Testis (tissue), 2 donors: Measurements from ENCODE around the gene UBR3.

Source experiments
- POLR2A ChIP-seq: fragments of 450-650 bp; IDR thresholded peaks from one replicate; pipeline ENCODE4 v1.6.1; 2017; ENCODE audit warnings: antibody characterized with exemption, mild to moderate bottlenecking, moderate library complexity
- TF ChIP-seq, protein P1 (sequence below), 3 experiments: fragments of 450-650 bp in 2 of 3; fragments of 200-600 bp in 1 of 3; sonication (generic) in 1 of 3; IDR thresholded peaks; one replicate each; pipeline ENCODE4 v1.5.1; 2016 to 2019; ENCODE audit warnings: antibody characterized with exemption in 3 of 3, mild to moderate bottlenecking in 2 of 3, moderate library complexity in 1 of 3

DNA sequence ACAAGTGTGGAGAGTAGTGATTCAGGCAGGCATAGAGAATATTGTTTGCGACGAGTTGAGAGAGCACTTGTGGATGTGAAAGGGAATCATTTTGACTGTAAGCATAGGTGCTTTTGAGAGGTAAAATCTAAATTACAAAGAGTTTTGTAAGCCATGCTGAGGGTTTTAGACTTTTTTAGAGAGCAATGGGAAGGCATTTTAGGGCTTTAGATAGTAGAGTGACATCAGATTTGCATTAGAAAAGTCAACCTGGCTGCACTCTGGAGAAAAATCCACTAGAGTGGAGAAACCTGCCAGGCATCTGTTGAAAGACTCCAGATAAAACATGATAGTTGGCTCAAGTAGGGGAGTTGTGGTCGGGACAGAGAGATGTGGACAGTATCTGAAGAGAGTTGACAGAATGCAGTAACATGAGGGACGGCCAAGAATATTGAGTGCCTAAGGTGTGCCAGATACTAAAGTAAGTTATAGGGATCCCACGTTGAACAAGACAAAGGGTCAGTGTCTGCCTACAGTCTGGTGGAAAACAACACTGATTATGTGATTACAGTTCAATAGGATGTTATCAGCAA lies 258.9 kb downstream of the UBR3 start:
- TF ChIP-seq, protein P1, sequence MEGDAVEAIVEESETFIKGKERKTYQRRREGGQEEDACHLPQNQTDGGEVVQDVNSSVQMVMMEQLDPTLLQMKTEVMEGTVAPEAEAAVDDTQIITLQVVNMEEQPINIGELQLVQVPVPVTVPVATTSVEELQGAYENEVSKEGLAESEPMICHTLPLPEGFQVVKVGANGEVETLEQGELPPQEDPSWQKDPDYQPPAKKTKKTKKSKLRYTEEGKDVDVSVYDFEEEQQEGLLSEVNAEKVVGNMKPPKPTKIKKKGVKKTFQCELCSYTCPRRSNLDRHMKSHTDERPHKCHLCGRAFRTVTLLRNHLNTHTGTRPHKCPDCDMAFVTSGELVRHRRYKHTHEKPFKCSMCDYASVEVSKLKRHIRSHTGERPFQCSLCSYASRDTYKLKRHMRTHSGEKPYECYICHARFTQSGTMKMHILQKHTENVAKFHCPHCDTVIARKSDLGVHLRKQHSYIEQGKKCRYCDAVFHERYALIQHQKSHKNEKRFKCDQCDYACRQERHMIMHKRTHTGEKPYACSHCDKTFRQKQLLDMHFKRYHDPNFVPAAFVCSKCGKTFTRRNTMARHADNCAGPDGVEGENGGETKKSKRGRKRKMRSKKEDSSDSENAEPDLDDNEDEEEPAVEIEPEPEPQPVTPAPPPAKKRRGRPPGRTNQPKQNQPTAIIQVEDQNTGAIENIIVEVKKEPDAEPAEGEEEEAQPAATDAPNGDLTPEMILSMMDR (IDR thresholded peaks at IDR 0.05) = no peak
- no peak for TF ChIP-seq POLR2A
